ENCODE results near the gene IRGQ.

GRCh38 chr19:43607238-43608205 lies 11.6 kb upstream of the IRGQ start:
- no peak for TF ChIP-seq CTCF (IDR thresholded peaks at IDR 0.05)
- TF ChIP-seq POLR2A (IDR thresholded peaks at IDR 0.05): no peak
